HepG2 (cell line): Measurements from ENCODE around the gene PVRIG. TPM values are rescaled to one million over a fixed set of nuclear protein-coding genes. Genes with fewer than 3 reads are reported as not detected.

Experiments used
- ATAC-seq: fragments of 200-7000 bp; cut with Tn5 transposase; 3 replicates; pipeline ENCODE4 v1.9.1; 2020; ENCODE audit warnings: mild to moderate bottlenecking, moderate library complexity
- BruUV-seq: library from RNA; stranded (reverse); fragments of 400-500 nt; replicated peaks from 2 replicates; lab custom pipeline; 2021; lab: Mats Ljungman, UMichigan
- CTCF ChIA-PET: fragments of 300-600 bp; formaldehyde crosslinking; extraction: SDS; loops from one replicate; lab custom pipeline; 2021; ENCODE audit warnings: low total read pairs, inconsistent platforms, low intra/inter-chr PET ratio; lab: Yijun Ruan, JAX
- POLR2A ChIA-PET: fragments of 350-600 bp; sonication (Branson Sonifier 250); formaldehyde crosslinking; loops from one replicate; lab custom pipeline; 2020; ENCODE audit warnings: antibody characterized with exemption, inconsistent platforms; lab: Yijun Ruan, JAX
- DNase-seq: peaks from one replicate; pipeline ENCODE4 v3.0.0-alpha.2; 2015; ENCODE audit warnings: low spot score
- FAIRE-seq: peaks from 3 replicates; lab custom pipeline; 2011; peaks lifted over from hg19 to GRCh38; lab: Jason Lieb, UNC
- H2AFZ ChIP-seq: one replicate; pipeline ENCODE4 v1.6.1; 2011; ENCODE audit warnings: low read length, inconsistent platforms
- H3K27ac ChIP-seq: fragments of 300-600 bp; 3 replicates; pipeline ENCODE4 v1.8.0; 2011; ENCODE audit warnings: mixed run types, mild to moderate bottlenecking, mixed read lengths, low read length, inconsistent platforms; ENCODE audit not compliant: insufficient read depth; ENCODE audit errors: extremely low read length
- H3K27me3 ChIP-seq, 2 experiments: fragments of 200-600 bp in 1 of 2; 2 replicates in 1 of 2; 3 replicates in 1 of 2; pipeline versions ENCODE4 v1.6.0 to v1.8.0; 2011; ENCODE audit warnings: low read length in 2 of 2, mild to moderate bottlenecking in 2 of 2, moderate library complexity in 2 of 2, inconsistent platforms in 1 of 2; ENCODE audit not compliant: insufficient read depth in 2 of 2, control insufficient read depth in 1 of 2
- H3K36me3 ChIP-seq, 2 experiments: fragments of 200-600 bp in 1 of 2; replicated peaks in 1 of 2; 2 replicates in 1 of 2; 3 replicates in 1 of 2; pipeline versions ENCODE4 v1.5.1 to v1.8.0; 2011; ENCODE audit warnings: low read length in 2 of 2, inconsistent platforms in 1 of 2; ENCODE audit not compliant: insufficient read depth in 2 of 2, control insufficient read depth in 1 of 2
- H3K4me1 ChIP-seq: 2 replicates; pipeline ENCODE4 v1.5.1; 2012; ENCODE audit warnings: low read length, inconsistent platforms; ENCODE audit not compliant: insufficient read depth
- H3K4me2 ChIP-seq: 2 replicates; pipeline ENCODE4 v1.6.0; 2011; ENCODE audit warnings: low read depth, low read length, inconsistent platforms
- H3K4me3 ChIP-seq, 3 experiments: fragments of 200-600 bp in 1 of 3; sonication (generic), shearing (Covaris generic) in 1 of 3; replicated peaks in 1 of 3; 2 replicates each; pipeline ENCODE4 v1.5.1; 2011 to 2016; ENCODE audit warnings: low read length in 3 of 3, inconsistent platforms in 2 of 3, low read depth in 2 of 3, mild to moderate bottlenecking in 2 of 3, control low read depth in 1 of 3, mixed read lengths in 1 of 3; ENCODE audit not compliant: insufficient read depth in 1 of 3
- H3K79me2 ChIP-seq: one replicate; pipeline ENCODE4 v1.6.1; 2011; ENCODE audit warnings: low read length, inconsistent platforms; ENCODE audit not compliant: insufficient read depth
- H3K9ac ChIP-seq: 2 replicates; pipeline ENCODE4 v1.6.0; 2011; ENCODE audit warnings: mild to moderate bottlenecking, low read depth, low read length, inconsistent platforms; ENCODE audit not compliant: insufficient read depth
- H3K9me3 ChIP-seq: 2 replicates; pipeline ENCODE4 v1.5.1; 2012; ENCODE audit warnings: mild to moderate bottlenecking, low read length
- H4K20me1 ChIP-seq: 2 replicates; pipeline ENCODE4 v1.6.0; 2011; ENCODE audit warnings: inconsistent platforms, mild to moderate bottlenecking, low read length, moderate library complexity; ENCODE audit not compliant: insufficient read depth
- CEBPG ChIP-seq: IDR thresholded peaks from 2 replicates; pipeline ENCODE4 v1.6.1; 2016
- CREB3 ChIP-seq: sonication (generic); formaldehyde crosslinking; IDR thresholded peaks from 2 replicates; pipeline ENCODE4 v1.5.0; 2020; ENCODE audit warnings: missing genetic modification reagents
- HMG20B ChIP-seq: conservative IDR thresholded peaks from 2 replicates; pipeline ENCODE4 v1.6.1; 2016; ENCODE audit warnings: missing genetic modification reagents, missing compliant biosample characterization
- PHB2 ChIP-seq: fragments of 450-650 bp; IDR thresholded peaks from 2 replicates; pipeline ENCODE4 v1.6.1; 2018; ENCODE audit not compliant: partially characterized antibody
- RCOR2 ChIP-seq: IDR thresholded peaks from 2 replicates; pipeline ENCODE4 v1.6.1; 2016; ENCODE audit warnings: missing biosample characterization, missing genetic modification reagents
- ZBTB49 ChIP-seq: sonication (generic); formaldehyde crosslinking; IDR thresholded peaks from 2 replicates; pipeline ENCODE4 v1.4.0; 2020; ENCODE audit warnings: missing genetic modification reagents, borderline replicate concordance
- ZC3H4 ChIP-seq: sonication (generic); formaldehyde crosslinking; IDR thresholded peaks from 2 replicates; pipeline ENCODE4 v1.4.0; 2020; ENCODE audit warnings: missing genetic modification reagents, borderline replicate concordance
- ZNF234 ChIP-seq: sonication (generic); formaldehyde crosslinking; conservative IDR thresholded peaks from 2 replicates; pipeline ENCODE4 v1.5.1; 2020; ENCODE audit warnings: mild to moderate bottlenecking, missing genetic modification reagents
- ZNF367 ChIP-seq: sonication (generic); formaldehyde crosslinking; IDR thresholded peaks from 2 replicates; pipeline ENCODE4 v1.4.0; 2020; ENCODE audit warnings: missing genetic modification reagents, borderline replicate concordance
- ZNF407 ChIP-seq: sonication (generic); formaldehyde crosslinking; IDR thresholded peaks from one replicate; pipeline ENCODE4 v1.5.1; 2020; ENCODE audit warnings: mild to moderate bottlenecking, missing genetic modification reagents; ENCODE audit errors: not compliant biosample characterization
- ZNF552 ChIP-seq: sonication (generic); formaldehyde crosslinking; IDR thresholded peaks from 2 replicates; pipeline ENCODE4 v1.9.0; 2022; ENCODE audit warnings: missing genetic modification reagents, mild to moderate bottlenecking, borderline replicate concordance
- ZSCAN20 ChIP-seq: sonication (generic); formaldehyde crosslinking; IDR thresholded peaks from 2 replicates; pipeline ENCODE4 v1.4.0; 2020; ENCODE audit warnings: missing genetic modification reagents, mild to moderate bottlenecking, borderline replicate concordance
- WGBS: methylation state at CpG from one replicate; pipeline ENCODE4 v1.1.6; 2017; ENCODE audit warnings: low lambda C conversion rate; 5-methylcytosine and 5-hydroxymethylcytosine counted together
- in situ Hi-C: cut with HindIII; loops from 2 replicates; pipeline ENCODE4 v1.10.0; 2017; ENCODE audit warnings: low pct_unique_long_range_greater_than_20kb; ENCODE audit not compliant: extremely low pct_ligation_motif_present
- intact Hi-C: fragments of 100-400 bp; cut with micrococcal nuclease; formaldehyde crosslinking; loops from one replicate; pipeline ENCODE4 v1.10.0; 2022; ENCODE audit not compliant: unreplicated experiment
- polyA plus RNA-seq, 8 experiments: library from polyadenylated mRNA; depleted of rRNA in 3 of 8; stranded (reverse) in 7 of 8; unstranded in 1 of 8; fragments of >200 nt; fragmentation: Illumina TruSeq in 4 of 8; extraction: Trizol in 4 of 8; gene quantifications; 2 replicates each; pipeline versions ENCODE4 v1.2.1 to v1.2.3, GENCODE V29; 2011 to 2016; ENCODE audit warnings: low read depth in 4 of 8, missing spikeins in 1 of 8, mixed read lengths in 1 of 8; ENCODE audit not compliant: insufficient read depth in 1 of 8
- total RNA-seq, 5 experiments: library from RNA; depleted of rRNA; stranded (reverse); fragments of >200 nt; fragmentation: Illumina TruSeq; extraction: Trizol; gene quantifications; 2 replicates each; pipeline ENCODE4 v1.2.3, GENCODE V29; 2016; ENCODE audit warnings: low read depth in 1 of 5

PVRIG gene
- total and polyA plus RNA-seq, 2 of the 13 experiments (the other 11 are each of a cell fraction or from before 2014, with no cell fraction given) = not detected

- FAIRE-seq (no peak), ATAC-seq (no peak), DNase-seq (no peak)
- WGBS = 74% methylated on average over 6 of the region's 6 CpGs
- Histone ChIP-seq H3K9ac (no peak overlapping the region), H3K9me3 (no peaks in the 10 kb centered on the region), H3K27ac (no peak overlapping the region), H4K20me1 (no peaks in the 10 kb centered on the region), H3K4me2 (no peak overlapping the region), H3K27me3 (no peaks in the 10 kb centered on the region), H2AFZ (no peak overlapping the region), H3K79me2 (no peaks in the 10 kb centered on the region), H3K4me1 (peaks cover 34% of the 10 kb centered on the region), H3K36me3 (peaks cover under 1 to 2% of the 10 kb centered on the region in 2 experiments; a peak in 2 of 5 replicates), H3K4me3 (no peak overlapping the region)
- BruUV-seq = no TSS peak
- intact Hi-C loops = loop anchor here (2.0 kb wide), 1 partner anchor 83 kb away; no protein-coding TSS in a partner anchor
- in situ Hi-C loops = no loop called here
- ChIA-PET POLR2A (interaction anchor here (2.0 kb wide), 1 partner anchor 83 kb away, joined by 4 read pairs; no protein-coding TSS in a partner anchor), CTCF (interaction anchor here (0.6 to 2.6 kb wide), 2 partner anchors 31 to 83 kb away, joined by 3 to 17 read pairs; no protein-coding TSS in a partner anchor)
- TF ChIP-seq ZSCAN20 (CRISPR knock-in tag) (no peak), ZBTB49 (CRISPR knock-in tag) (no peak), ZC3H4 (CRISPR knock-in tag) (no peak), ZNF407 (CRISPR knock-in tag) (no peak), ZNF552 (no peak), CREB3 (CRISPR knock-in tag) (no peak), ZNF234 (CRISPR knock-in tag) (no peak), RCOR2 (CRISPR knock-in tag) (no peak), PHB2 (no peak), CEBPG (CRISPR knock-in tag) (no peak), HMG20B (CRISPR knock-in tag) (no peak), ZNF367 (no peak)
These were observed 3.9 kb upstream of the PVRIG start for GRCh38 chr7:100215895-100216294.
